ENCODE measurements around the gene FMO1.

Gene FMO1

DNA sequence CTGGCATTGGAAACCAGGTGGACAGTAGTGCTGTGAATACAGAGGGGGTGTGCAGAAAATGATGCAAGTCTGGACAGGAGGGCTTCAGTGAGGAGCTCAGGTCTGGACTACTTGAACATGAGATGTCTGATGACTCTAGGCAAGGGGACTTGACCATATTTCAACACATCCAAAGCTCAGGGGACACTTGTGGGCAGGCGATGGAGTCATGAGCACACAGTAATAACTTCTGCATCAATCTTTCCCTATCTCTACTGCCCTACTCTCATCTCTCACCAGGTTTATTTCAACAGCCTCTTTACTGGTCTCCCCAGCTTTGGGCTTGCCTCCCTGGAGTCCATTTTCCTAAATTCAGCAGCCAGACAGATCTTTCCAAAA is 41.3 kb upstream of the FMO1 start:
- Histone ChIP-seq H3K9ac (ENCODE audit: low read length) (no peak overlapping the region), H3K9me2 (replicated peaks; ENCODE audit: insufficient read depth, low read length) (no peaks in the 10 kb centered on the region), H4K20me1 (ENCODE audit: low read depth, low read length) (no peaks in the 10 kb centered on the region), H3K79me2 (ENCODE audit: insufficient read depth, low read length) (no peaks in the 10 kb centered on the region), H3F3A (ENCODE audit: insufficient read depth) (no peaks in the 10 kb centered on the region), H3K27ac (ENCODE audit: low read depth, low read length) (no peak overlapping the region), H3K9me3 (ENCODE audit: insufficient read depth, low read length) (no peaks in the 10 kb centered on the region), H3K36me3 (ENCODE audit: low read length) (no peaks in the 10 kb centered on the region), H3K4me3 (ENCODE audit: insufficient read depth, low read length, poor library complexity, severe bottlenecking) (no peak overlapping the region), H3K27me3 (ENCODE audit: low read length) (no peaks in the 10 kb centered on the region), H3K4me2 (ENCODE audit: low read depth, low read length, poor library complexity, severe bottlenecking) (no peak overlapping the region), H2AFZ (ENCODE audit: low read depth, low read length, severe bottlenecking) (no peak overlapping the region)
- TF ChIP-seq, protein P1, sequence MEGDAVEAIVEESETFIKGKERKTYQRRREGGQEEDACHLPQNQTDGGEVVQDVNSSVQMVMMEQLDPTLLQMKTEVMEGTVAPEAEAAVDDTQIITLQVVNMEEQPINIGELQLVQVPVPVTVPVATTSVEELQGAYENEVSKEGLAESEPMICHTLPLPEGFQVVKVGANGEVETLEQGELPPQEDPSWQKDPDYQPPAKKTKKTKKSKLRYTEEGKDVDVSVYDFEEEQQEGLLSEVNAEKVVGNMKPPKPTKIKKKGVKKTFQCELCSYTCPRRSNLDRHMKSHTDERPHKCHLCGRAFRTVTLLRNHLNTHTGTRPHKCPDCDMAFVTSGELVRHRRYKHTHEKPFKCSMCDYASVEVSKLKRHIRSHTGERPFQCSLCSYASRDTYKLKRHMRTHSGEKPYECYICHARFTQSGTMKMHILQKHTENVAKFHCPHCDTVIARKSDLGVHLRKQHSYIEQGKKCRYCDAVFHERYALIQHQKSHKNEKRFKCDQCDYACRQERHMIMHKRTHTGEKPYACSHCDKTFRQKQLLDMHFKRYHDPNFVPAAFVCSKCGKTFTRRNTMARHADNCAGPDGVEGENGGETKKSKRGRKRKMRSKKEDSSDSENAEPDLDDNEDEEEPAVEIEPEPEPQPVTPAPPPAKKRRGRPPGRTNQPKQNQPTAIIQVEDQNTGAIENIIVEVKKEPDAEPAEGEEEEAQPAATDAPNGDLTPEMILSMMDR (IDR thresholded peaks at IDR 0.05; ENCODE audit: insufficient read depth, low read length, poor library complexity, severe bottlenecking): no peak
- TF ChIP-seq EZH2phosphoT487 (conservative IDR thresholded peaks at IDR 0.05; ENCODE audit: low read length): no peak

- no peak overlapping the region for H3K4me2 ChIP-seq (ENCODE audit: low read depth, low read length, poor library complexity, severe bottlenecking)
- H3K27me3 ChIP-seq (ENCODE audit: low read length): no peaks in the 10 kb centered on the region
- H3K27ac ChIP-seq (ENCODE audit: low read depth, low read length): no peak overlapping the region
- TF ChIP-seq EZH2phosphoT487 (conservative IDR thresholded peaks at IDR 0.05; ENCODE audit: low read length): no peak
- TF ChIP-seq, protein P1 (IDR thresholded peaks at IDR 0.05; ENCODE audit: insufficient read depth, low read length, poor library complexity, severe bottlenecking): no peak
- H4K20me1 ChIP-seq (ENCODE audit: low read depth, low read length): no peaks in the 10 kb centered on the region
- H3K9ac ChIP-seq (ENCODE audit: low read length): no peak overlapping the region
- no peaks in the 10 kb centered on the region for H3K36me3 ChIP-seq (ENCODE audit: low read length)
- no peaks in the 10 kb centered on the region for H3F3A ChIP-seq (ENCODE audit: insufficient read depth)
- H3K79me2 ChIP-seq (ENCODE audit: insufficient read depth, low read length): no peaks in the 10 kb centered on the region
- no peaks in the 10 kb centered on the region for H3K9me3 ChIP-seq (ENCODE audit: insufficient read depth, low read length)
- no peak overlapping the region for H2AFZ ChIP-seq (ENCODE audit: low read depth, low read length, severe bottlenecking)
- H3K9me2 ChIP-seq (replicated peaks; ENCODE audit: insufficient read depth, low read length): no peaks in the 10 kb centered on the region
- H3K4me3 ChIP-seq (ENCODE audit: insufficient read depth, low read length, poor library complexity, severe bottlenecking): no peak overlapping the region
These were observed 40.9 kb upstream of the FMO1 start for GRCh38 chr1:171207377-171207776.

DNA sequence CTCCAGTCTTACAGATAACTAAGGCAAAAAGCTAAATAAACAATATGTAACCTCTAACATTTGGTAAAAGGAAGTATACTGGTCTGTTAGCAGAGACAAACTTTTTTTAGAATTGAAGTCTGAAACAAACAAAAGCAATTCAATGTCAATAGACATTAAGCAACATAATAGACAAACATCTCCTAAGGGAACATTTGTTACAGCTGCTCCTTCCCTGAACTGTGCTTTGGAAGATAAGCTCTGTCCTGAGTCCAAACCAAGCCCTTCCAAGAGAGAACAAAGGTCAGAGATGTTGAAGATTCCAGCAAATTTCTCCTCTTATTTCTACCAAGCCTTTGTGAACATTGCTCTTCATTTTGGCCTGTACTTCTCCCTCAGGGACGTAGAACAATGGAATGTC is 37.9 kb upstream of the FMO1 start:
- H3K27ac ChIP-seq (ENCODE audit: low read depth, low read length): no peak overlapping the region
- H3K79me2 ChIP-seq (ENCODE audit: insufficient read depth, low read length): no peaks in the 10 kb centered on the region
- H3K4me2 ChIP-seq (ENCODE audit: low read depth, low read length, poor library complexity, severe bottlenecking): no peak overlapping the region
- H3K36me3 ChIP-seq (ENCODE audit: low read length): no peaks in the 10 kb centered on the region
- no peak overlapping the region for H3K4me3 ChIP-seq (ENCODE audit: insufficient read depth, low read length, poor library complexity, severe bottlenecking)
- no peak overlapping the region for H2AFZ ChIP-seq (ENCODE audit: low read depth, low read length, severe bottlenecking)
- no peaks in the 10 kb centered on the region for H3K27me3 ChIP-seq (ENCODE audit: low read length)
- no peaks in the 10 kb centered on the region for H3K9me2 ChIP-seq (replicated peaks; ENCODE audit: insufficient read depth, low read length)
- TF ChIP-seq, protein P1 (IDR thresholded peaks at IDR 0.05; ENCODE audit: insufficient read depth, low read length, poor library complexity, severe bottlenecking): no peak
- TF ChIP-seq EZH2phosphoT487 (conservative IDR thresholded peaks at IDR 0.05; ENCODE audit: low read length): no peak
- no peaks in the 10 kb centered on the region for H3F3A ChIP-seq (ENCODE audit: insufficient read depth)
- H4K20me1 ChIP-seq (ENCODE audit: low read depth, low read length): no peaks in the 10 kb centered on the region
- H3K9ac ChIP-seq (ENCODE audit: low read length): no peak overlapping the region
- no peaks in the 10 kb centered on the region for H3K9me3 ChIP-seq (ENCODE audit: insufficient read depth, low read length)

Measured in SU-DHL-6 (cell line).